OCI-LY1 (cell line): Measurements from ENCODE around the gene KIRREL3.

ENCODE experiments used
- EZH2 ChIP-seq: fragments of 200-600 bp; sonication (generic), shearing (Covaris generic); IDR thresholded peaks from 2 replicates; pipeline ENCODE4 v1.8.0; 2017; ENCODE audit warnings: borderline replicate concordance, mixed run types, mild to moderate bottlenecking, antibody characterized with exemption, low read length, moderate library complexity, mixed read lengths
- TF ChIP-seq, protein P1 (sequence below): fragments of 200-600 bp; sonication (generic), shearing (Covaris generic); IDR thresholded peaks from 2 replicates; pipeline ENCODE4 v1.5.1; 2017; ENCODE audit warnings: mild to moderate bottlenecking, antibody characterized with exemption, low read length, moderate library complexity, mixed read lengths

DNA sequence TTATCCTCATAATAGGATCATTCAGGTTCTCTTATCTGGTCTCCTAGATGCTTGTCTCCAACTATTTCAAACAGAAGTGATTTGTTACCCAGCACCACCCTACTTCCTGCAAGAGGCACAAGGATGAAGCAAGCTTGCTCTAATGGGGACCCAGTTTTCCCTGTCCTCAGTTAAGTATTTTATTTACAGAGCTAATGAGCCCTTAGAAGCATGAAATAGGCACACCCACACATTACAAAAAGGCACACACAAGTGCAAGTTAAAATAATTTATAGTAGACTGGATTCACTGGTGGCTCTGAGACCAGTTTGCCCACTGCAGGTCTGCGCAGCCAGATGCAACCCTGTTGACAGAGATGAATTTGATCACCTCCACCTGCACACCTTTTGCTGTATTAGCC is 167.5 kb downstream of the KIRREL3 start:
- TF ChIP-seq, protein P1, sequence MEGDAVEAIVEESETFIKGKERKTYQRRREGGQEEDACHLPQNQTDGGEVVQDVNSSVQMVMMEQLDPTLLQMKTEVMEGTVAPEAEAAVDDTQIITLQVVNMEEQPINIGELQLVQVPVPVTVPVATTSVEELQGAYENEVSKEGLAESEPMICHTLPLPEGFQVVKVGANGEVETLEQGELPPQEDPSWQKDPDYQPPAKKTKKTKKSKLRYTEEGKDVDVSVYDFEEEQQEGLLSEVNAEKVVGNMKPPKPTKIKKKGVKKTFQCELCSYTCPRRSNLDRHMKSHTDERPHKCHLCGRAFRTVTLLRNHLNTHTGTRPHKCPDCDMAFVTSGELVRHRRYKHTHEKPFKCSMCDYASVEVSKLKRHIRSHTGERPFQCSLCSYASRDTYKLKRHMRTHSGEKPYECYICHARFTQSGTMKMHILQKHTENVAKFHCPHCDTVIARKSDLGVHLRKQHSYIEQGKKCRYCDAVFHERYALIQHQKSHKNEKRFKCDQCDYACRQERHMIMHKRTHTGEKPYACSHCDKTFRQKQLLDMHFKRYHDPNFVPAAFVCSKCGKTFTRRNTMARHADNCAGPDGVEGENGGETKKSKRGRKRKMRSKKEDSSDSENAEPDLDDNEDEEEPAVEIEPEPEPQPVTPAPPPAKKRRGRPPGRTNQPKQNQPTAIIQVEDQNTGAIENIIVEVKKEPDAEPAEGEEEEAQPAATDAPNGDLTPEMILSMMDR = no peak
- TF ChIP-seq EZH2 = no peak
